ENCODE results near the gene PRKAR1B.

The PRKAR1B gene

GRCh38 chr7:549066-549890 lies 177.8 kb downstream of the PRKAR1B start:
- H3K4me3 ChIP-seq (ENCODE audit: low read length), result no peak overlapping the region
- TF ChIP-seq, protein P1, sequence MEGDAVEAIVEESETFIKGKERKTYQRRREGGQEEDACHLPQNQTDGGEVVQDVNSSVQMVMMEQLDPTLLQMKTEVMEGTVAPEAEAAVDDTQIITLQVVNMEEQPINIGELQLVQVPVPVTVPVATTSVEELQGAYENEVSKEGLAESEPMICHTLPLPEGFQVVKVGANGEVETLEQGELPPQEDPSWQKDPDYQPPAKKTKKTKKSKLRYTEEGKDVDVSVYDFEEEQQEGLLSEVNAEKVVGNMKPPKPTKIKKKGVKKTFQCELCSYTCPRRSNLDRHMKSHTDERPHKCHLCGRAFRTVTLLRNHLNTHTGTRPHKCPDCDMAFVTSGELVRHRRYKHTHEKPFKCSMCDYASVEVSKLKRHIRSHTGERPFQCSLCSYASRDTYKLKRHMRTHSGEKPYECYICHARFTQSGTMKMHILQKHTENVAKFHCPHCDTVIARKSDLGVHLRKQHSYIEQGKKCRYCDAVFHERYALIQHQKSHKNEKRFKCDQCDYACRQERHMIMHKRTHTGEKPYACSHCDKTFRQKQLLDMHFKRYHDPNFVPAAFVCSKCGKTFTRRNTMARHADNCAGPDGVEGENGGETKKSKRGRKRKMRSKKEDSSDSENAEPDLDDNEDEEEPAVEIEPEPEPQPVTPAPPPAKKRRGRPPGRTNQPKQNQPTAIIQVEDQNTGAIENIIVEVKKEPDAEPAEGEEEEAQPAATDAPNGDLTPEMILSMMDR (conservative IDR thresholded peaks at IDR 0.05; ENCODE audit: low read length), result no peak
- no peak for DNase-seq (ENCODE audit: low read depth)

DNA sequence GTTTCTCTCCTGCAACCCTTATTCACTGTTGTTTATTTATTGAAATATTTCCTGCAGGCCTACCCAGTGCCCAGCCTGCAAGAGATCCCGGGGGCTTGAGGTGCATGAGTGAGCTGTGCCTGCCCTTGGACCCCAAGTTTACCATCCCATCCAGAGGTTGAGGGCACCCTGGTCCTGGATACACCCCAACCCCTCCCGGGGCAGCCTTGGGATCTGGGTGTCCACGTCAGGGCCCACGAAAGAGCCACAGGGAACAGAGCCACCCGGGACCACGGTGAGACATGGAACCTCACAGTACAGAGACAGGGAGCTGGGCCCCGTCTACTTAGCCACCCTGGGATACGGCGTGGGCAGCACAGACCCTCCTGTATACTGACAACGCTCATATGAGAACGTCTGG lies 178.7 kb downstream of the PRKAR1B start:
- no peak overlapping the region for H3K4me3 ChIP-seq (ENCODE audit: low read length)
- TF ChIP-seq, protein P1 (conservative IDR thresholded peaks at IDR 0.05; ENCODE audit: low read length), result no peak
- no peak for DNase-seq (ENCODE audit: low read depth)

DNA sequence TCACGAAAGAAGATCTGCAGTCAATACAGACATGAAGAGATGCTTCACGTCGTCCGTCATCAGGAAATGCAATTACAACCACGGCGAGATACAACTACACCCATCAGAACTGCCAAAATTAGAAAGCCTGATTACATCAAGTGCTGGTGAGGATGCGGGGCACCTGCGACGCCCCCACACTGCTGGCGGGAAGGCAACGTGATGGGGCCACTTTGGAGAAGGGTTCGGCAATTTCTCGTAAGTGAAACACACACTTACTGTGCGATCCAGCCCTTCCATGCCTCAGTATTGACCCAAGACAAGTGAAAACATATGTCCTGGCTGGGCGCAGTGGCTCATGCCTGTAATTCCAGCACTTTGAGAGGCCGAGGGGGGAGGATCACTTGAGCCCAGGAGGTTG lies 181.6 kb downstream of the PRKAR1B start:
- TF ChIP-seq, protein P1 (conservative IDR thresholded peaks at IDR 0.05; ENCODE audit: low read length), result no peak
- no peak for DNase-seq (ENCODE audit: low read depth)
- H3K4me3 ChIP-seq (ENCODE audit: low read length), result no peak overlapping the region

DNA sequence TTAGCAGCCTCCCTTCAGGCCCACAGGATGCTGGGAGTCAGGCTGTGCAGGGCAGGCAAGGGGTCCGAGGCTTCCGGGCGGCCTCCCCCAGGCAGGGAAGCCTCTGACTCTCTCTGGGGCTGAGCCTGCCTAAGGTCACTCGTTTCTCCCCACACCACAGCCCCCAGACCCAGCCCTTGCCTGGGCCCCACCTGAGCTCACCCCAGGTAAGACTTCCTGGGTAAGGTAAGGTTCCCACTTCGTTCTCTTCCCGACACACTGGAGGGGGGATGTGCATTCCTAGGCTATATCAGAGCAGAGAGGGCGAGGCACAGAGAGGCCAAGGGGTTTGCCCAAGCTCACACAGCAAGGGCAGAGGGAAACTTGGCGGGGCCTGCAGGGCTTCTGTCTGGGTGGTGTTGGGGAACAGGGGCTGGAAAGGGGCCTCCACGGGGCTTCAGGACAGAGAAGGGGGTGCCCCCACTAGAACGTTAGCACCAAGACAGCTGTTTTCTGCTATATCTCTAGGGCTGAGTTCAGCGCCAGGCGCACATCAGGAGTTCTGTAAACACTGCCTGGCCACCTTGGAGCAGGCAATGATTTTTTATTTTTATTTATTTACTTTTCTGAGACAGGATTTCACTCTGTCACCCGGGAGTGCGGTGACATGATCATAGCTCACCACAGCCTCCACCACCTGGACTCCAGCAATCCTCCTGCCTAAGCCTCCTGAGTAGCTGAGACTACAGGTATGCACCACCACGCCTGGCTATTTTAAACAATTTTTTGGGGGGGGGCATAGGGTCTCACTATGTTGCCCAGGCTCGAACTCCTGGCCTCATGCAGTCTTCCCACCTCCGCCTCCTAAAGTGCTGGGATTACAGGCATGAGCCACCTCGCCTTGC lies 182.5 kb downstream of the PRKAR1B start:
- no peak for DNase-seq (ENCODE audit: low read depth)
- TF ChIP-seq, protein P1 (conservative IDR thresholded peaks at IDR 0.05; ENCODE audit: low read length), result no peak
- no peak overlapping the region for H3K4me3 ChIP-seq (ENCODE audit: low read length)

DNA sequence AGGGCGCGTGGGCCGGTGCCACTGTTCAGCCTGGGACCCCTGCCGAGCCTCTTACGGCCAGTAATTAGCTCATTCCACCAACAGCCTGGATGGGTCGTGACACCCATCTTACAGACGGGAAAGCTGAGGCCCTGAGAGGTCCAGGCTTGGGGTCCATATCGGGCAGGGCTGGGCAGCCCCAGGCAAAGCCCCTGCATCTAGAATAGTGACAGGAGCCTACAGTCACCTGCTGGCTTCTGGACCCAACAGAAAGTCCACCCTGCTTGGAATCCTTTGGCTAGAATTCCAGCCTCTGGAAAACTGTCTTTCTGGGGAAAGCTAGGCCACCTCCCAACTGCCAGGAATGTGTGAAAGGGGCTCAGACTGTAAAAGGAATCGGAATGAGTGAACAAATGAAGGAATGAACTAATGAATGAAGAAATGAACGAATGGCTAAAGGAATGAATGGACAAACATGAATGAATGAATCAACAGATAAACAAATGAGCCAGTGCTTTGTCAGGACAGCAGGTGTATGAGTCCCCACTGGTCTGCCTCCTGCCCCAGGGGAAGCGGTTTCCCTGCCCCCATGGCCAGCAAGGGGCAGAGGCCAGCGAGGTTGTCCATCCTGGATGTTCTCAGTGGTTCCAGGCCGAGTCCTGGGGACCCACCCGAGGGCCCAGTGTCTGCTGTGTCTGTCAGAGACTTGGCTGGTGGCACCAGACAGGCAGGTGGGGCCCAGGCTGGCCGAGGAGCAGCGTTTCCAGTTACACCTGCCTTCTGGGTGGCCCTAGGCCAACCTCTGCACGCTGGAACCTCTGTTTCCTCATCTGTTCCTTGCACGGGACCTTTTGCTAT lies 183.4 kb downstream of the PRKAR1B start:
- no peak for DNase-seq (ENCODE audit: low read depth)
- TF ChIP-seq, protein P1 (conservative IDR thresholded peaks at IDR 0.05; ENCODE audit: low read length), result no peak
- H3K4me3 ChIP-seq (ENCODE audit: low read length), result no peak overlapping the region

- no peak overlapping the region for H3K4me3 ChIP-seq (ENCODE audit: low read length)
- TF ChIP-seq, protein P1 (conservative IDR thresholded peaks at IDR 0.05; ENCODE audit: low read length), result no peak
- DNase-seq (ENCODE audit: low read depth), result peak; percentile 92
Observed at GRCh38 chr7:542713-543500, 184.2 kb downstream of the PRKAR1B start.

Measured in AG10803 (cell line).